GM08714 (cell line): ENCODE data around the gene MRPL52.
"Not testable (repeated sequence)": the region's sequence is repeated elsewhere in the genome, so short reads cannot be mapped to it uniquely, and the experiment has no call there.

ENCODE experiments used
- H3K4me3 ChIP-seq: fragments of 200-500 bp; sonication (Bioruptor generic); 2 replicates; pipeline ENCODE4 v1.5.1; 2014; ENCODE audit warnings: mild to moderate bottlenecking, low read length, inconsistent platforms
- ZNF274 ChIP-seq: IDR thresholded peaks from 2 replicates; pipeline ENCODE4 v1.6.1; 2012; ENCODE audit warnings: mild to moderate bottlenecking, low read depth, low read length

MRPL52 gene

DNA sequence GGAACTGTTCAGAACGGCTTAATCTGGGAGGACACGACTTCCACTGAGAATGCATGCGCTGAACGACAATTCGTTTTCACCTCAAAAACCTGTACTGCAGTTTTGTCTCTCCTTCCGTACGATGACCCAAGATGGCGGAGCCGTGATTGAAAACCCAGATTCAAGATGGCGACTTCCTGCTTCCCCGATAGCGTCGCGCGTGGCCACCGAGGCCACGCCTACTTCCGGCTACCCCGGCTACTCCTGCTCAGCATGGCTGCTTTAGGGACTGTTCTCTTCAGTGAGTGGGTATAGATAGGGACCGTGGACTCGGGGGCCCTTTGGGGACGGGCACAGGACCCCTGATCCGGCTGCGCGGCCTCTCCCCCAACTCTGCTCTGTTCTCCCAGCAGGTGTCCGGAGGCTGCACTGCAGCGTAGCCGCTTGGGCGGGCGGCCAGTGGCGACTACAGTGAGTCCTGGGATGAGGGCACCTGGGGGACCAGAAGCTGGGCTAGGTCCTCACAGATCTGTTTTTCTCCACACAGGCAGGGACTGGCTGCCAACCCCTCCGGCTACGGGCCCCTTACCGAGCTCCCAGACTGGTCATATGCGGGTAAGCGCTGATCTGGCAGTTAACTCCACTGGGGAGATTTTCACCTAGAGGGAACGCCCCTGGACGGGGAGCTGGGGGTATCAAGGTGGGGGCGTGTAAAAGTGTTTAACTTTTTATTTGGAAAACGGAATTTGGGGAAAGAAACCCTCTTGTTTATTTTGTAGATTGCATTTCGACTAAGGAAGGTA lies at the start of gene MRPL52:
Gene MRPL52, plus strand, starts transcription at position 227 of the 782 bp plus-strand sequence. Its CDS starts 26 bp downstream, at position 253.
- H3K4me3 ChIP-seq, result peak within 1 kb of the TSS; percentile 91
- TF ChIP-seq ZNF274, result no peak

DNA sequence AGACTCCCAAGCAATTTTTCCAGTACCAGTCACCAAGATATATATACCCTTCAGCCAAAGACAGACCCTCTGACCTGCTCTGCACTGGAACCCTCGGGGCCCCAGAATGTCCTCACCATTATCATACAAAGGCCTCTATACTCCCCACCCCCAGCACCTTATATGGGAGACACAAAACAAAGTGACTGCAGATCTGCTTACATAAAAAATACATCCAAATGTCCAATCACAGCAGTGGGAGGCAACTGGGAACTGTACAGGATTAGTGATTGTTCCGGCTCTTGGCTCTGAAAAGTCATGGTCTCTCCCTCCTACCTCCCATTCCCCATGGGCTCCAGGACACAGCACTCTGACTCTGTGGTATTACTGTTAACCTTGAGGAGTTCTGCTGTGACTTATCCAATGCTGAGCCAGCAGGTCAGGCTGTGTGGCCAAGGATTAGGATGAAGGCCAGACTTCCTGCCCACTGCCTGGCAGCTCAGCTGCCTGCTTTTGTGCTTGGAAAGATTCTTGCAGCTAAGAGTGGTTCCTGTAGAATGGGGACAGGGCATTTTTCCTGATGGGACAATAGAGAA lies 49.5 kb upstream of the MRPL52 start:
- H3K4me3 ChIP-seq, result no peak overlapping the region
- no peak for TF ChIP-seq ZNF274

DNA sequence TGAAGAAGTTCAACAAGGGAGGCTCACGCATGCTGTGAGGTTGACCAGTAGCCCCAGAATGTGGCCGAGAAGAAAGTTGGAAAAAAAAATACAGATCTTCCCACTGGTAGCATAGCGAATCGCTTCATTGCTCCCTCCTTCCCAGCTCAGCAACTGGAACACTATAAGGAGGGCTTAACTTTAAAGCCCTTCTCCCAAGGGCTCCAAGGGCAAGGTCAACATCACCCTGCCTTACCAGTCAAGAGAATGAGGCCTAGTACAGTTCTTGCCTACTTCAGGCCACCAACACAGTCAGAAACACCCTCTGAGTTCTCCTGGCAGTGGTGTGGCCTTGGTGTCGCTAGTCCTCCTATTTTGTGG lies 48.8 kb upstream of the MRPL52 start:
- H3K4me3 ChIP-seq, result no peak overlapping the region
- TF ChIP-seq ZNF274, result no peak

DNA sequence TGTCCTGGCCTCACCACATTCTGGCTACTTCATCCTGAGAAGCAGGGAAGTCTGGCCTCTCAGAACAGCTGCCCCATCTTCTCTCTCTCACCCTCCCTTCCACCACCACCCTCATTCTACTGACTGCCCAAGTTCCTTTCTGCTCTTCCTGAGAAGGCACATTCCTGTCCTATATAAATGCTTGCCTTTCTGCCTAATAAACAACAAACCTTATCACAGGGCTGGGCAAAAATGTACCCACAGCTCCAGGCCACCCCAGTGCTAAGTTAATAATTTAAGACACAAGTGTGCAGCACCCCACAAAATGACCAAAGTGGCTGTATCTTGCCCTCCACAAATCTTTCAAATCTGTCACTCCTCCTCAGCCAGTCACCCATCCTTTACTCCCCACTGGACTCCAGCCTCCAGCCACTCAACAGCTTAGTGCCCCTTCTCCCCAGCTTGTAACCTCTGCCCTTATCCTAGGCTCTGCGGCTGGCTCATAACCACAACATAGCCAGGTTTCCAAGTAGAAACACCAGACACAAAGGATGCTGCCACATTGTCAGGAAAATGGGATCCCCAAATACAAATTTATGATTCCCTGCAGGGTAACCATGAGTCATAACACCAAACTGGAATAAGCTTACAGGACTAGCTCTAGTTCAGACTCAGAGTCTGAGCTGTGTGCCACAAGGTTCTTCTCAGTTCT lies 48.2 kb upstream of the MRPL52 start:
- TF ChIP-seq ZNF274, result no peak
- H3K4me3 ChIP-seq, result no peak overlapping the region

DNA sequence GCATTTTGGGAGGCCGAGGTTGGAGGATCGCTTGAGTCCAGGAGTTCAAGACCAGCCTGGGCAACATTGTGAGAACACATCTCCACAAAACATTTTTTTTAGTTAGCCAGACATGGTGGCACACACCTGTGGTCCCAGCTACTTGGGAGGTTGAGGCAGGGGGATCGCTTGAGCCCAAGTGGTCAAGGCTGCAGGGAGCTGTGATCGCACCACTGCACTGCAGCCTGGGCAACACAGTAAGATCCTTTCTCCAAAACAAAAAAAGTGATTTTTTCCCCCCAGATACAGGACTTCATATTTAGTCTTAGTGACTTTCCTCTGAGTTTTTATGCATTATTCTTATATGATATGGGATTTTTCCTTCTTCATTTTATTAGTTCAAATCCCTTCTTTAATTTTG lies 43.0 kb upstream of the MRPL52 start:
- no peak for TF ChIP-seq ZNF274

DNA sequence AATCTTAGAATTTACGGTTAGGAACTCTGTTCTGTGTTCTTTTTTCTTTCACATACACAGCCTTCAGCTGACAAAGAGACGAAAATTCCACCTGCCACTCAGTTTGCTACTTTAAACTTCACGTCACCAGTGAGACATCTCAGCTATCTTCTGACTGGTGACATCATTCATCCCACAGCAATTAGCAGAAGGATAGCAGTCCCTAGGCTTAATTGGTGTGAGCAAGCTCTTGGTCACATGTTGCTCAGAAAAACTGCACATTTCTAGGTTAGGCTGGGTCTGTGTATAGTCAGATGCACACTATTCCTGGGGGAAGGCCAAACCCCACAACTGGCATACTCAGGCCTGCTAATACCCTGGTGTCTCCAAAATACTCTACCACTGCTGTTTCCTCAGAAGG lies 38.4 kb upstream of the MRPL52 start:
- H3K4me3 ChIP-seq, result no peak overlapping the region

More for the DNA sequence above, 43.0 kb upstream of the MRPL52 start:
- H3K4me3 ChIP-seq, result no peak overlapping the region

DNA sequence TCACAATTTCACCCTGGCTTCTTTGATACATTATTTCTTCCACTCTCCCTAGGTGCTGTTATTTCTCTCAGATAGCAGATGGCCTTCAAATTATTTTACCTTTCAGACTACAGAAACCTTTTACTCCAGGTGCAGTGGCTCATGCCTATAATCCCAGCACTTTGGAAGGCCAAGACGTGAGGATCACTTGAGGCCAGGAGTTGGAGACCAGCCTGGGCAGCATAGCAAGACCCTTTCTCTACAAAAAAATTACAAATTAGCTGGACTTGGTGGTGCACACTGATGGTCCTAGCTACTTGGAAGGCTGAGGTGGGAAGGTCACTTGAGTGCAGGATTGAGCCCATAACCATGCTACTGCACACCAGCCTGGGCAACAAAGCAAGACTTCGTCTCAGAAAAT lies 37.5 kb upstream of the MRPL52 start:
- no peak for TF ChIP-seq ZNF274
- no peak overlapping the region for H3K4me3 ChIP-seq

More for the DNA sequence above, 38.4 kb upstream of the MRPL52 start:
- TF ChIP-seq ZNF274, result no peak

DNA sequence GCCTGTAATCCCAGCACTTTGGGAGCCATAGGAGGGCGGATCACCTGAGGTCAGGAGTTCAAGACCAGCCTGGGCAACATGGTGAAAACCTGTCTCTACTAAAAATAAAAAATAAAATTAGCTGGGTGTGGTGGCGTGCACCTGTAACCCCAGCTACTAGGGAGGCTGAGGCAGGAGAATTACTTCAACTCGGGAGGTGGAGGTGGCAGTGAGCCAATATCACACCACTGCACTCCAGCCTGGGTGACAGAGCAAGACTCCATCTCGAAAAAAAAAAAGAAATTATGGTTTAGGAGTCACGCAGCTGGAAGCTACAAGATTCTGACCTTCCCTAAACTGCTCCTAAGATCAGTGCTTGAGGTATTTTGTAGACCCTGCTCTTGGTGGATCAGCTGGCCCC lies 36.1 kb upstream of the MRPL52 start:
- H3K4me3 ChIP-seq, result not testable (repeated sequence)

DNA sequence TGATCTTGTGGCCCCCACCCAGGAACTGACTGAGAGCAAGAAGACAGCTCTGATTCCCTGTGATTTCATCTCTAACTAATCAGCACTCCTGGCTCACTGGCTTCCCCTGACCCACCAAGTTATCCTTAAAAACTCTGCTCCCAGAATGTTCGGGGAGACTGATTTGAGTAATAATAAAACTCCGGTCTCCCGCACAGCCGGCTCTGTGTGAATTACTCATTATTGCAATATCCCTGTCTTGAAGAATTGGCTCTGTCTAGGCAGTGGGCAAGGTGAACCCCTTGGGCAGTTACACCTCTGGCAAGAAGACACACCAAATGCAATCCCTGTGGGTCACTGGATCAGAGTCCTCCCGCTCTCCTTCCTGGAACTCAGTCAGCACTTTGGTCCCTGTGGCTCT lies 35.7 kb upstream of the MRPL52 start:
- H3K4me3 ChIP-seq, result no peak overlapping the region
- no peak for TF ChIP-seq ZNF274

DNA sequence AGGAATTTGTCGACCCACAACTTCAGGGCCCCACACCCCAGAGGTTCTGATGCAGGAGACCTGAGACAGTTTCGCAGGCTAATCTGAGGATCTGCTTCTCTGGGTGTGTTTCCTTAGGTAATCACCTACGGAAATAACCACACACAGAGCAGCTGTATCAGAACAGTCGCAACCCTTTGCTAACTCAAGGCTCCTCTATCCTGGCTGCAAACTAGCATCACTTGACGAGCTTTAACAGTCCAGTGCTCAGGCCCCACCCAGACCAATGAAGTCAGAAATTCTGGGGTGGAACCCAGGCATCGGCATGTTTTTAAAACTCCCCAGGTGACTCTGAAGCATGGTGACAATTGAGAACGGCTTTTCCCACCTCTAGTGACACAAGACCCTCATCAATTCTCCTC lies 35.1 kb upstream of the MRPL52 start:
- no peak for TF ChIP-seq ZNF274
- no peak overlapping the region for H3K4me3 ChIP-seq

DNA sequence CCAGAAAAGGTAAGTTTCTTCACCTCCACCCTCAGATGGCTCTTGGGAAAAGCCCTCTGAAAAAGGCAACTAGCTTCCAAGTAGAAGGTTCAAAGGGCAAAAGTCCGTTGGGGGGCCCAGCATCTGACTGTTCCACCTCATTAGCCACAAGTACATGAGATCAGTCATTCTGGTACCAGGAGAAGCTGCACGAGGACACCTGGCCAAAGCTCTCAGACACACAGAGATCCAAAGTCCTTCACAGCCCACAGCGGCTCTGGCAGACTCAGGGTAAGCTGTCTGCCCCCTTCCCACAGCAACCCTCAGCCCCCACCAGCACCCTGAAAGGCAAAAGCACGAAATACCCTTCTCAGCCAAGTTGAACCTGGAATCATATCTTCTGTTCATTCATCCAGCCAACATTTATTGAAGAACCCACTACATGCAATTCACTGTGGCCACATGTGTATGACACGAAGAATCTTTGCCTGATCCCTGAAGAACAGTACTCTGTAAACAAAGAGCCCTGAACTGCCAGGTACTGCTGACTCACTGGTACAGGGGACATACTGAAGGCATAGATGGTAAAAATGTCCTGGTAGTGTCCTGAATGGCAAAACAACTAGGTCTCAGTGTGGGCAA lies 33.5 kb upstream of the MRPL52 start:
- no peak for TF ChIP-seq ZNF274
- no peak overlapping the region; the same call in 1 of the 2 replicates for H3K4me3 ChIP-seq

DNA sequence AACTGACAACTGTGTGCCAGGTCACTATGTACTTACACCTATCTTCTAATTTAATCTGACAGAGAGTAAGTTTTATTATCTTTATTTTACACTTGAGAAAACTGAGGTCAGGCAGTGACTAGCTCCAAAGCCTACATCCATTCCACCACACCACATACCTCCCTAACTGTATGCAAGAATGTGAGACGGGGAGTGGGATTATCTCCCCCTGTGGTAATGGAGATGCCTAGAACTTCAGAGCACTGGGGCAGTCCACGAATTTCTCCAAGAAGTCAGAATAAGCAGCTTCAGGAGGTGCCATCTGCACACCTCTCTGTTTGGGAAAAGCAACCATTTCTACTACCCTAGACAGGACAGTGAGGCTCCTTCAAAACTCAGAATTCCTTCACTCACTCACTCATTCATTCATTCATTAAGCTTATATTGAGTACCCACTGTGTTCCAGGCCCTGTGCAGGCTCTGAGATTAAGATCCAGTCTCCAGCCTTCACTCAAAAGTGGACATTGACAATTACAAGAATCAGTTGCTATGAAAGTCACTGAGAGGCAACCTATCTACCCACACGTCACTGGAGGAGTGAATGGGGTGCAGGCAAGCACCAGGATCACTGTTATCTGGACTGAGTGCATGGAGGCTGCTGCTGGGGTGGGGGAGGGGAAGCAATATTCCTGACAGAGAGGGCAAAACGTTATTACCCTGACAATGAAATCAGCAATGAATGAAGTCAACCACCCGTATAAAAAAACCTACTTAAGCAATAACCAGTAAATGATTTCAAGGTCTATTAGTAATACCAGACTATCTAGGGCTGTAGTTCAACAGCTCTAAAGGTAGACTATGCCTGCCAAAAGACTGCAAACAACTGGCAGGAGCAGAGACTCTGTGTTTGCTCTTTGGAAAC lies 32.4 kb upstream of the MRPL52 start:
- no peak overlapping the region for H3K4me3 ChIP-seq
- no peak for TF ChIP-seq ZNF274

DNA sequence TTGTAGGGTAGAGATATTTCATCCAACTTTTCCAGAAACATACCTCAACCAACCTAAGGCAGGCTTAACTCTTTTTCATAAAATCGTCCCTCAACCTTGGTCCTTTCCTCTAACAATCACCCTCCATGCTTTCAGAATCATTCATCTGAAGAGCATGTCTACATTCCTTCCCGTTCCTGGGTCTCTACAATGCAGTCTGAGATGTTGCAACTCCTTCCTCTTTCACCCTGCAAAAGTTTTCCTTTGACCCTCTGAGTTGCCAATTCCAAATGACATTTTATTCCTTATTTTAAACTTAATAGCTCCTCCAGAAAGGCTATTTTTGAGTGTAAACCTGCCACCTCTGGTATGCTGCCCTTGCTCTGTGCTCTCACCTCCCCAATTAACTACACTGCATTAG lies 31.2 kb upstream of the MRPL52 start:
- no peak for TF ChIP-seq ZNF274
- no peak overlapping the region for H3K4me3 ChIP-seq

DNA sequence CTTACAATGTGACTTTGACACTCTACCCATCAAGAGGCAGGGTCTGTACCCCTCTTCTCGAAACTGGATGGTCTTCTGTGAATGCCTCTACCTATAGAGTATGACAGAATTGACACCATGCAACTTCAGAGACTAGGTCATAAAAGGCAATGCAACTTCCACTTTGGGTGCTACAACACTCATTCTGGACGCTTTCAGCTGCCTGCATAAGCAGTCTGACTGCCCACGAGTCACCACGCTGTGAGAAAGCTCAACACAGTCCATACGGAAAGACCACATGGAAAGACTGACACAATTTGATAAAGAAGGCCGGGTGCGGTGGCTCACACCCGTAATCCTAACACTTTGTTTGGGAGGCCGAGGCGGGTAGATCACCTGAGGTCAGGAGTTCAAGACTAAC lies 29.3 kb upstream of the MRPL52 start:
- no peak for TF ChIP-seq ZNF274

More for the DNA sequence above, 29.3 kb upstream of the MRPL52 start:
- no peak overlapping the region for H3K4me3 ChIP-seq
